Testis (tissue), 3 donors: ENCODE results near the gene FFAR4. TPM values are rescaled to one million over a fixed set of nuclear protein-coding genes. Genes with fewer than 3 reads are reported as not detected.

Experiments
- DNase-seq: peaks from one replicate; pipeline ENCODE4 v3.0.0-alpha.2; 2019
- H3K27ac ChIP-seq, 2 donors: fragments of 200-600 bp; sonication (generic); one replicate each; pipeline ENCODE4 v1.5.1; 2019
- H3K27me3 ChIP-seq: fragments of 200-600 bp; sonication (generic); one replicate; pipeline ENCODE4 v1.5.1; 2019
- H3K36me3 ChIP-seq: fragments of 200-600 bp; sonication (generic); one replicate; pipeline ENCODE4 v1.5.1; 2017; ENCODE audit warnings: low read depth; ENCODE audit errors: missing control alignments
- H3K4me1 ChIP-seq: fragments of 200-600 bp; sonication (generic); one replicate; pipeline ENCODE4 v1.5.1; 2019
- H3K4me3 ChIP-seq, 2 donors: fragments of 200-600 bp; sonication (generic); one replicate each; pipeline ENCODE4 v1.5.1; 2017 to 2019
- H3K9me3 ChIP-seq: fragments of 200-600 bp; sonication (generic); one replicate; pipeline ENCODE4 v1.5.1; 2017
- POLR2A ChIP-seq: fragments of 450-650 bp; IDR thresholded peaks from one replicate; pipeline ENCODE4 v1.6.1; 2017; ENCODE audit warnings: antibody characterized with exemption, mild to moderate bottlenecking, moderate library complexity
- WGBS, 2 donors: methylation state at CpG; one replicate each; pipeline ENCODE4 v1.1.5; 2018; 5-methylcytosine and 5-hydroxymethylcytosine counted together
- intact Hi-C: fragments of 100-400 bp; cut with DNase I; formaldehyde crosslinking; loops from one replicate; pipeline ENCODE4 v1.15.1; 2023; ENCODE audit warnings: low total_unique reads
- polyA plus RNA-seq: library from polyadenylated mRNA; stranded (reverse); fragments of 350-450 nt; fragmentation: Illumina TruSeq; extraction: RNeasy Lipid Tissue Mini Kit (QIAGEN cat#74804); gene quantifications from one replicate; pipeline ENCODE4 v1.2.3, GENCODE V29; 2014; ENCODE audit warnings: low read depth, low replicate concordance; ENCODE audit not compliant: insufficient read depth
- total RNA-seq, 2 donors: library from RNA; depleted of rRNA; stranded (reverse); fragments of >200 nt; gene quantifications; one replicate each; pipeline ENCODE4 v1.2.3, GENCODE V29; 2016
- TF ChIP-seq, protein P1 (sequence below), 3 experiments: fragments of 450-650 bp in 2 of 3; fragments of 200-600 bp in 1 of 3; sonication (generic) in 1 of 3; IDR thresholded peaks; one replicate each; pipeline ENCODE4 v1.5.1; 2016 to 2019; ENCODE audit warnings: antibody characterized with exemption in 3 of 3, mild to moderate bottlenecking in 2 of 3, moderate library complexity in 1 of 3

Gene FFAR4
- total and polyA plus RNA-seq, 3 donors from 2014 or later, result 0.12 to 1.3 (median 0.55) TPM

DNA sequence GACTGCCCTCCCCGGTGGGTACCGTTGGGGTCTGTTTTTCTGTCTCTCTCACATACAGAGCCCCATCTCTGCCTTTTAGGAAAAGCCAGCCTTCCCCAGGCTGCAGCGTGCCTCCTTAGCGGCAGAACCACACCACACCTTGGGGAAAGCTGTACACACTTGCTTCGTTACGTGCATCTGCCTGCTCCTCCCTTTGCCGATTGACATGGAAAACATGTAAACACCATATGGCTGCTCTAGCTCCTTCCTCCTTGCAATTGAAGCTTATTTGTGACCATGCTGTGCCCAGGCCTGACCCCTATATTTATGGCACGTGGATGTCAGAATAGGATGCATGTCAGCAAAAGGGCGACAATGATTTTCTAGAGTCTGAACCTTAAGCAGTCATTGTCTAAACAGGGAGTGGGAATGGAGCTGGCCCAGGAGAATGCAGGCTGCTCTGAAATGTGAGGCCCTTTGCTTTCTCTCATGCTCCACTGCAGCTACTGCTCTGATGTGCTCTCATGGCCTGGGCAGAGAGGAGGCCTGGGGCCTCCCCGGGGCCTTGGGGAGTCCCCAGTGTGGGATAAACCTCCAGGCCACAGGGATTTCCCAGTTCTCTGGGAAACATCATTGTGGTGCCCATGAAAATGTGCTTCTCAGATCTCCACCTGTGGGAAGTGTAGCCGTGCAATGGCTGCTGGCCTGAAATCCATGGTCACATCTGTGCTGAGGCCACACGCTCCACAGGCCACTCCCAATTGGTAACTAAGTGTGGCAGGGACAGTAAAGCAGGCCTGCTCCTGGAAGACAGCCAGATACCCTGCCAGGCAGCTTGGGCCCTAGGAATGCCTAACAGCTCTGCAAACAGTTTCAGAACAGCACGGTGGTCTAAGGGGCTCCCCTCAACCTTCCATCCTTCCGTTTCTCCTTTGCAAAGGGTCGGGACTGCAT, 64.4 kb downstream of the FFAR4 start:
- intact Hi-C loops, result no loop called here
- no peak for DNase-seq

More for the DNA sequence above, 64.4 kb downstream of the FFAR4 start:
- Histone ChIP-seq H3K4me1 (no peaks in the 10 kb centered on the region), H3K36me3 (no peaks in the 10 kb centered on the region), H3K4me3 (no peak overlapping the region), H3K27me3 (no peaks in the 10 kb centered on the region), H3K9me3 (no peaks in the 10 kb centered on the region), H3K27ac (no peak overlapping the region)
- WGBS, 2 donors, result 82 to 85% methylated on average over 11 to 15 of the region's 15 CpGs
- no peak for TF ChIP-seq POLR2A
- TF ChIP-seq, protein P1, sequence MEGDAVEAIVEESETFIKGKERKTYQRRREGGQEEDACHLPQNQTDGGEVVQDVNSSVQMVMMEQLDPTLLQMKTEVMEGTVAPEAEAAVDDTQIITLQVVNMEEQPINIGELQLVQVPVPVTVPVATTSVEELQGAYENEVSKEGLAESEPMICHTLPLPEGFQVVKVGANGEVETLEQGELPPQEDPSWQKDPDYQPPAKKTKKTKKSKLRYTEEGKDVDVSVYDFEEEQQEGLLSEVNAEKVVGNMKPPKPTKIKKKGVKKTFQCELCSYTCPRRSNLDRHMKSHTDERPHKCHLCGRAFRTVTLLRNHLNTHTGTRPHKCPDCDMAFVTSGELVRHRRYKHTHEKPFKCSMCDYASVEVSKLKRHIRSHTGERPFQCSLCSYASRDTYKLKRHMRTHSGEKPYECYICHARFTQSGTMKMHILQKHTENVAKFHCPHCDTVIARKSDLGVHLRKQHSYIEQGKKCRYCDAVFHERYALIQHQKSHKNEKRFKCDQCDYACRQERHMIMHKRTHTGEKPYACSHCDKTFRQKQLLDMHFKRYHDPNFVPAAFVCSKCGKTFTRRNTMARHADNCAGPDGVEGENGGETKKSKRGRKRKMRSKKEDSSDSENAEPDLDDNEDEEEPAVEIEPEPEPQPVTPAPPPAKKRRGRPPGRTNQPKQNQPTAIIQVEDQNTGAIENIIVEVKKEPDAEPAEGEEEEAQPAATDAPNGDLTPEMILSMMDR (IDR thresholded peaks at IDR 0.05), result no peak

Other genes starting within 250 kb of the FFAR4 start
- gene MYOF, start 84.3 kb upstream of the FFAR4 start, total RNA-seq, result 10 to 100 TPM in 1 of 2 donors, 1 to 10 TPM in 1; 9.4 to 12.3 TPM
- 21.4 TPM for gene MYOF, start 84.3 kb upstream of the FFAR4 start, polyA plus RNA-seq
- gene CEP55, start 70.1 kb upstream of the FFAR4 start, total RNA-seq, result 10 to 100 TPM; 14.1 to 15.5 TPM
- gene CEP55, start 70.1 kb upstream of the FFAR4 start, polyA plus RNA-seq, result 28.1 TPM
- 1 to 10 TPM; 6.8 to 7.1 TPM for gene RBP4, start 34.6 kb downstream of the FFAR4 start, total RNA-seq
- 7.8 TPM for gene RBP4, start 34.6 kb downstream of the FFAR4 start, polyA plus RNA-seq
- not detected for gene PDE6C, start 45.9 kb downstream of the FFAR4 start, total RNA-seq
- gene PDE6C, start 45.9 kb downstream of the FFAR4 start, polyA plus RNA-seq, result 0.09 TPM
- 10 to 100 TPM; 30.5 to 46.9 TPM for gene FRA10AC1, start 135.9 kb downstream of the FFAR4 start, total RNA-seq
- 14.8 TPM for gene FRA10AC1, start 135.9 kb downstream of the FFAR4 start, polyA plus RNA-seq
- gene LGI1, start 191.3 kb downstream of the FFAR4 start, total RNA-seq, result 1 to 10 TPM in 1 of 2 donors, under 1 TPM in 1; 0.56 to 1.0 TPM
- 2.1 TPM for gene LGI1, start 191.3 kb downstream of the FFAR4 start, polyA plus RNA-seq